ENCODE data around the gene BCO2.
"Not testable (repeated sequence)": the region's sequence is repeated elsewhere in the genome, so short reads cannot be mapped to it uniquely, and the experiment has no call there.

Gene BCO2, protein sequence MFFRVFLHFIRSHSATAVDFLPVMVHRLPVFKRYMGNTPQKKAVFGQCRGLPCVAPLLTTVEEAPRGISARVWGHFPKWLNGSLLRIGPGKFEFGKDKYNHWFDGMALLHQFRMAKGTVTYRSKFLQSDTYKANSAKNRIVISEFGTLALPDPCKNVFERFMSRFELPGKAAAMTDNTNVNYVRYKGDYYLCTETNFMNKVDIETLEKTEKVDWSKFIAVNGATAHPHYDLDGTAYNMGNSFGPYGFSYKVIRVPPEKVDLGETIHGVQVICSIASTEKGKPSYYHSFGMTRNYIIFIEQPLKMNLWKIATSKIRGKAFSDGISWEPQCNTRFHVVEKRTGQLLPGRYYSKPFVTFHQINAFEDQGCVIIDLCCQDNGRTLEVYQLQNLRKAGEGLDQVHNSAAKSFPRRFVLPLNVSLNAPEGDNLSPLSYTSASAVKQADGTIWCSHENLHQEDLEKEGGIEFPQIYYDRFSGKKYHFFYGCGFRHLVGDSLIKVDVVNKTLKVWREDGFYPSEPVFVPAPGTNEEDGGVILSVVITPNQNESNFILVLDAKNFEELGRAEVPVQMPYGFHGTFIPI

GRCh38 chr11:112174789-112175598 is at the start of gene BCO2:
TSS of gene BCO2 (plus strand) at chr11:112175512. CDS start at chr11:112175602, 90 bp downstream.
- DNase-seq (ENCODE audit: low spot score), result peak; percentile 92

DNA sequence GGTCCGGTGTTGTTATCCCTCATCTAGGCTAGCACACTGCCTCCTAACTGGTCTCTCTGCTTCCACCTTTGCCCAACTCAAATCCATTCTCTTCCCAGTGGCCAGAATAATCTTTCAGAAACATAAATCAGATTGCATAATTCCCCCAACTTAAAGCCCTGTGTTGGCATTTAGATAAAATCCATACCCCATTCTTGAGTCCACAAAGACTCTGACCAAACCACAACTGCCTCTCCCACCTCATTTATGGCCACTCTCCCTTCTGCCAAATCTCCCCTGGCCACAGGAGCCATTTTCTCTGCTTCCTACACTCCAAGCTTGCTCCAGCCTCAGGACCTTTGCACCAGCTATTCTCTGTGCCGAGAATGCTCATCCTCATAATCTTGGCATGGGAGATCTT is 48.3 kb upstream of the BCO2 start:
- no peak for DNase-seq (ENCODE audit: low spot score)

DNA sequence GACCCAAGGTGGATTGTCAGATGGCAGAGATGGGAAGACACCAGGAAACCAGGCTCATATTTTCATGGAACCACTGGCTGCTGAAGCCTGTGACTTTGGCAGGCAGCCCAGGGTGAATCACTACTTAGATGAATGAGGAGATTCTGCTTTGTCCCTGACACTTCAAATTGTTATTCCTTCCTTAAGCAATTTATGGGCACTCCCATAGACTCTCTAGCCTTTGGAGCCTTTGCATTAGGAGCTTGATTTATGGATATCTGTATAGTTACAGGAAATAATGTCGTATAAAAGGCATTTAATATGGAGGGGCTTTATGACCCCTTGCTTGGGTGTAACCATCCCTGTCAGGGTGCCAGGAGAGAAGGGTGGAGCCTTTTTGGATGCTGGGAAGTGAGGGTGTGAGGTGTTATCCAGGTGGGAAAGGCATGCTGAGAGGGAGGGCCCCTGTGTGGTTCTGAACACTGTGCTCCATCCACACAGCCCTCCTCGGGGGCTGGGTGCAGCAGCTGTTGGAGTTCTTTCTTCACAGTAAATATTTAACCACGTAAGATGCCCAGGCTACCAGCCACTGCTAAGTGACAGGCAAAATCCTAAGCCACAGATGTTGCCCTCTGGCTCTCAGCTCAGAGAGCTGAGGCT is 46.7 kb upstream of the BCO2 start:
- DNase-seq (ENCODE audit: low spot score), result peak; percentile 53

DNA sequence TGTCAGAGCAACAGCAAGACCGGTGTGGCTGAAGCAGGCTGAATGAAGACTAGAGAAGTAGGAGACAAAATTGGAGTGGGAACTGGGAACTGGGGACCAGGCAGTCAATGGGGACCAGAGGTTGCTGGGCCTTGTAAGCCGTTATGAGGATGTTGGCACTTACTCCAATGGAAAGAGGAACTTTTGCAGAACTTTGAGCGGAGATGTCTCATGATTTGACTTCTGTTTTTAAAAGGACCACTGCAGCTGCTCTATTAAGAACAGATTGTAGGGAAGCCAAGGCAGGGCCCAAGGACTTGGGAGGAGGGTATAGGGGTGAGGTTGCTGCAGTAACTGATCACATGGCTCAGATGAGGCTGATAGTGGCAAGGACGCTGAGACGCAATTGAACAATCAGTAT is 45.7 kb upstream of the BCO2 start:
- DNase-seq (ENCODE audit: low spot score), result peak; percentile 70

GRCh38 chr11:112132737-112133136 is 42.6 kb upstream of the BCO2 start:
- no peak for DNase-seq (ENCODE audit: low spot score)

DNA sequence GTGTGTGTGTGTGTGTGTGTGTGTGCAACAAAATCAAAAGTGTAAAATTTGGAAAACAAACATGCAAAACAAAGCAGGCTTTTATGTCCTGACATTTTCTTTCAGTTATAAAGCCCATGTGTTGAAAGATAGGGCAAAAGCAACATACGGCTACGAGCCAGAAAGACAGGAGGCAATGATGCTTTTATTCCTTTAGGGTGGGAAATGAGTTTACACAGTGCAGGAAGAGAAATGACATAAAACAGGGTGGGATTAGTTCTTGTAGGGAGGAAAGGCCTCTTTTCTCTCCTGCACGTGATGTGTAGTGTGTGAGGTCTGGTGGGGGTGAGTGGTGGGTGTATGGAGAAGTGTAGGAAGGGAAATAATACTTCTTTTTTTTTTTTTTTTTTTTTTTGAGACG is 40.8 kb upstream of the BCO2 start:
- no peak for DNase-seq (ENCODE audit: low spot score)

DNA sequence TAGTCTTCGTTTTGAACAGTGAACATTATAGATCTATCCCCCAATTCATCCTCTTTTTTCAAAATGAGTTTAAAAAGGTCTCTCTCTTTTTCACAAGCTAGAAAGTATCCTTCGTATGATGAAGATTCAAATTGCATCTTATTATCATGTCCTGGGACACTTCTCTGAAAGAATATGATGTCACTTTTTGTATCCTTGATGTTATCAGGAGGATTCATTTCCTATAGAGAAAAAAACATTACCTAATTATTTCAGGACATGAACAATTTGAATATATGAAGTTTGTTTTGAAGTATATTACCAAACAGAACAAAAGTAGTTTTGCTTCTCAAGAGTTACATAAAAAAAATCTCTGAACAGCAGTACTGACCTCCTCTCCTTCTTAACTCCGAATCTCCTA is 31.7 kb upstream of the BCO2 start:
- DNase-seq (ENCODE audit: low spot score), result no peak

- DNase-seq (ENCODE audit: low spot score), result peak; percentile 57
Measured at GRCh38 chr11:112150517-112150916, 24.8 kb upstream of the BCO2 start.

- no peak for DNase-seq (ENCODE audit: low spot score)
Measured at GRCh38 chr11:112156153-112156955, 19.0 kb upstream of the BCO2 start.

- DNase-seq (ENCODE audit: low spot score), result no peak
Measured at GRCh38 chr11:112156956-112157766, 18.2 kb upstream of the BCO2 start.

DNA sequence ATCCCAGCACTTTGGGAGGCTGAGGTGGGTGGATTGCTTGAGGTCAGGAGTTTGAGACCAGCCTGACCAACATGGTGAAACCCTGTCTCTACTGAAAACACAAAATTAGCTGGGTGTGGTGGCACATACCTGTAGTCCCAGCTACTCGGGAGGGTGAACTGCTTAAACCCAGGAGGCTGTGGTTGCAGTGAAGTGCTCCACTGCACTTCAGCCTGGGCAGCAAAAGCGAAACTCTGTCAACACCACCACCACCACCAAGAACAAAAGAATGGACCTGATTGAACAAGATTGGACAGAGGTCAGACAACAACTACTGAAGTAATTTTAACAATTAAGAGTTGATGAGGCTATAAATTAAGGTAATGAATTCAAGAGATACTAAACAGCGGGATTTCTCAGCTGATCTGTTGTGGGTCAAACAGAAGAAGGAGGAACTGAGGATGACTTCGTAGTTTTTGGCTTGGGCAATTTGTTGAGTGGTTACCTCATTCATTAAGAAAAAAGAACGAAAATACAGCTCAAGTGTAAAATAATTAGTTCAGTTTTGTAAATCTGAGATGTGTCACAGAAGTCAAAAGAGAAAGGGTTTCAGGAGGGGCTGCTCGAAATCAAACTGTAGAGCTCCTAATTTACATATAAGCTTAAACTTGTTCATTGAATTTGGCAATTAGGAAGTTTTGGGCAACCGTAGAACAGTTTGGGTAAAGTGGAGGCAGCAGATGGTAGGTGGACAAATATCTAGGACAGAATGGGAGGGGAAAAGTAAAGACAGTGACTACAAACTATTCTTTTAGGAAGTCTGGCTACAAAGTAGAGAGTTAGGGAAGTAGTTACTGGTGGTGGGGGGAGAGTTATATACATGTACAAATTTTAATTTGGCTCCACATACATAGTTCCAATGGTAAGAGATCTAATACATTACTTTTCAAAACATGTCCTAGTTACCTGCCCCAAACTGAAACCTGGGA is 15.9 kb upstream of the BCO2 start:
- no peak for DNase-seq (ENCODE audit: low spot score)

- DNase-seq (ENCODE audit: low spot score), result no peak
Measured at GRCh38 chr11:112160091-112160848, 15.0 kb upstream of the BCO2 start.

GRCh38 chr11:112161012-112161411 is 14.3 kb upstream of the BCO2 start:
- no peak for DNase-seq (ENCODE audit: low spot score)

- DNase-seq (ENCODE audit: low spot score), result not testable (repeated sequence)
Measured at GRCh38 chr11:112162200-112162599, 13.1 kb upstream of the BCO2 start.

GRCh38 chr11:112162761-112163546 is 12.4 kb upstream of the BCO2 start:
- DNase-seq (ENCODE audit: low spot score), result no peak

DNA sequence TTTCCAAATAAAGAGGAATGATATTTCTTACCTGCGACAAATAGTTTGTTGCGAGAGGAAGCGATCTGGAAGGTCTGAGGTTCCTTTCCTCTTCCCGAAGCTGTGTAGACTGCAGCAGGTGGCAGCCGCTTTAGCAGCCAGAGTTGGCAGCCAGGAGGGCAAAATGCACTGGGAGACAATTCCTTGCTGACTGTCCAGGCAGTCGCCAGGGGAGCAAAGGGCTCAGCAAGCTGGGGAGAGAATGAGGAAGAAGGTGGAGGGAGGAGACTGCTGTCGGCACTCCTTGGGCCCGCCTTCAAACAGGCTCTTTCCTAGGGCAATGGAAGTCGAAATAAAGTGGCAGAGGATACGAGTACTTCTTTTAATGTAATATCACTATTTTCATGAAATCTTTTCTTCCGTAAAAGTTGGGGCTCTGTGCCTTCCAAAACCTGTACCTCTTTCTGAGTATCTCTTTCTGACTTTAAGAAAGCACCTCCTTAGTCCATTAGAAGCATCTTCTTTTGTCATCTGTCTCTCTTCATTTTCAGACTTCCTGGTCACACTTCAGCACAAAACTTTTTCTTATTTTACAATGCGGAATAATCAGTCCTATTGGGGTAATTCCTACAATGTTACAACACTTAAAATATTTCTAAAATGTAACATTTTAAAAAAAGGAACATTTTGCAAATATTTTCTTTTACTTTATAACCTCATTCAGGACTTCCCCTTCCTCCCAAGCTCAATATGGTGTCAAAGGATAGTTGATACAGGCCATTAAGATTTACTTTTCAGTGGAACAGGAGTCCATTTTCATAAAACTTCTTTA is 11.2 kb upstream of the BCO2 start, which contains the start of gene IL18:
IL18 (minus strand) TSS at position 220 of the 811 bp plus-strand sequence. CDS start 9,041 bp downstream, outside the sequence.
- DNase-seq (ENCODE audit: low spot score), result peak; percentile 68

- no peak for DNase-seq (ENCODE audit: low spot score)
Measured at GRCh38 chr11:112165049-112165448, 10.3 kb upstream of the BCO2 start.
